ACC112 (cell line): ENCODE measurements around the gene SLK.

Source experiments
- H2AFZ ChIP-seq: fragments of 200-600 bp; sonication (generic); one replicate; pipeline ENCODE4 v1.6.0; 2017; ENCODE audit warnings: antibody characterized with exemption, low read length; ENCODE audit not compliant: unreplicated experiment
- H3K27ac ChIP-seq: fragments of 200-600 bp; sonication (generic); 2 replicates; pipeline ENCODE4 v1.5.1; 2014; ENCODE audit warnings: low read depth, mild to moderate bottlenecking, antibody characterized with exemption, low read length, moderate library complexity
- H3K27me3 ChIP-seq: fragments of 200-600 bp; sonication (generic); 2 replicates; pipeline ENCODE4 v1.6.1; 2014; ENCODE audit warnings: mild to moderate bottlenecking, antibody characterized with exemption, low read length, moderate library complexity, mixed read lengths; ENCODE audit not compliant: insufficient read depth
- H3K36me3 ChIP-seq: fragments of 200-600 bp; sonication (generic); 2 replicates; pipeline ENCODE4 v1.6.1; 2016; ENCODE audit warnings: mild to moderate bottlenecking, antibody characterized with exemption, low read length, moderate library complexity, mixed read lengths; ENCODE audit not compliant: insufficient read depth
- H3K4me1 ChIP-seq: fragments of 200-600 bp; sonication (generic); one replicate; pipeline ENCODE4 v1.6.1; 2016; ENCODE audit warnings: low read length, mixed read lengths; ENCODE audit not compliant: insufficient read depth, unreplicated experiment, control insufficient read depth
- H3K4me3 ChIP-seq: fragments of 200-600 bp; sonication (generic); 2 replicates; pipeline ENCODE4 v1.5.1; 2014; ENCODE audit warnings: mild to moderate bottlenecking, low read depth, low read length
- H3K79me2 ChIP-seq: fragments of 200-600 bp; sonication (generic); one replicate; pipeline ENCODE4 v1.6.0; 2016; ENCODE audit warnings: low read length; ENCODE audit not compliant: control insufficient read depth, unreplicated experiment, insufficient read depth

SLK gene

GRCh38 chr10:104032144-104032775 is 65.3 kb downstream of the SLK start:
- Histone ChIP-seq H3K27me3 (no peaks in the 10 kb centered on the region), H3K27ac (no peak overlapping the region), H3K36me3 (peaks cover 13% of the 10 kb centered on the region; the same call in 1 of the 2 replicates), H3K4me1 (no peaks in the 10 kb centered on the region), H2AFZ (no peak overlapping the region), H3K79me2 (no peaks in the 10 kb centered on the region), H3K4me3 (no peak overlapping the region)

GRCh38 chr10:104033401-104033930 is 66.5 kb downstream of the SLK start:
- H3K4me3 ChIP-seq = no peak overlapping the region

GRCh38 chr10:104033966-104034365 is 67.0 kb downstream of the SLK start:
- Histone ChIP-seq H2AFZ (no peak overlapping the region), H3K27ac (no peak overlapping the region), H3K36me3 (peaks cover 8% of the 10 kb centered on the region; the same call in 1 of the 2 replicates), H3K4me1 (no peaks in the 10 kb centered on the region), H3K27me3 (no peaks in the 10 kb centered on the region), H3K4me3 (no peak overlapping the region), H3K79me2 (no peaks in the 10 kb centered on the region)

More at GRCh38 chr10:104033401-104033930, 66.5 kb downstream of the SLK start:
- Histone ChIP-seq H2AFZ (no peak overlapping the region), H3K36me3 (peaks cover 8% of the 10 kb centered on the region; the same call in 1 of the 2 replicates), H3K27ac (no peak overlapping the region), H3K4me1 (no peaks in the 10 kb centered on the region), H3K79me2 (no peaks in the 10 kb centered on the region), H3K27me3 (no peaks in the 10 kb centered on the region)

GRCh38 chr10:104034401-104035193 is 67.7 kb downstream of the SLK start:
- Histone ChIP-seq H3K79me2 (no peaks in the 10 kb centered on the region), H3K27ac (no peak overlapping the region), H3K36me3 (peaks cover 7% of the 10 kb centered on the region; the same call in 1 of the 2 replicates), H3K4me1 (no peaks in the 10 kb centered on the region), H2AFZ (no peak overlapping the region), H3K4me3 (no peak overlapping the region), H3K27me3 (no peaks in the 10 kb centered on the region)

GRCh38 chr10:104035194-104036068 is 68.5 kb downstream of the SLK start:
- Histone ChIP-seq H3K4me3 (no peak overlapping the region), H3K27ac (no peak overlapping the region), H2AFZ (no peak overlapping the region), H3K36me3 (peaks cover 3% of the 10 kb centered on the region; the same call in 1 of the 2 replicates), H3K79me2 (no peaks in the 10 kb centered on the region), H3K27me3 (no peaks in the 10 kb centered on the region), H3K4me1 (no peaks in the 10 kb centered on the region)

- no peaks in the 10 kb centered on the region for H3K36me3 ChIP-seq
- no peak overlapping the region for H3K27ac ChIP-seq
- H3K4me3 ChIP-seq = no peak overlapping the region
- no peaks in the 10 kb centered on the region for H3K27me3 ChIP-seq
- no peaks in the 10 kb centered on the region for H3K79me2 ChIP-seq
- no peaks in the 10 kb centered on the region for H3K4me1 ChIP-seq
- H2AFZ ChIP-seq = no peak overlapping the region
These were observed 69.1 kb downstream of the SLK start for GRCh38 chr10:104036069-104036384.

GRCh38 chr10:104036518-104037260 is 69.7 kb downstream of the SLK start:
- Histone ChIP-seq H3K4me3 (no peak overlapping the region), H3K79me2 (no peaks in the 10 kb centered on the region), H3K4me1 (no peaks in the 10 kb centered on the region), H3K27me3 (no peaks in the 10 kb centered on the region), H3K27ac (no peak overlapping the region), H2AFZ (no peak overlapping the region), H3K36me3 (no peaks in the 10 kb centered on the region)

- Histone ChIP-seq H3K79me2 (no peaks in the 10 kb centered on the region), H3K4me3 (no peak overlapping the region), H3K4me1 (no peaks in the 10 kb centered on the region), H3K36me3 (no peaks in the 10 kb centered on the region), H3K27ac (no peak overlapping the region), H2AFZ (no peak overlapping the region), H3K27me3 (no peaks in the 10 kb centered on the region)
These were observed 70.5 kb downstream of the SLK start for GRCh38 chr10:104037261-104037951.

GRCh38 chr10:104038537-104038936 is 71.6 kb downstream of the SLK start:
- no peak overlapping the region for H3K4me3 ChIP-seq
- H2AFZ ChIP-seq = no peak overlapping the region
- no peaks in the 10 kb centered on the region for H3K36me3 ChIP-seq
- no peaks in the 10 kb centered on the region for H3K4me1 ChIP-seq
- H3K27ac ChIP-seq = no peak overlapping the region
- H3K27me3 ChIP-seq = no peaks in the 10 kb centered on the region
- H3K79me2 ChIP-seq = no peaks in the 10 kb centered on the region
